Activated effector memory CD4-positive, alpha-beta T cell treated with Interleukin-2 at 50 U/mL for 16 hours (primary cell): Measurements from ENCODE around the gene ENO4.

Source experiments
- DNase-seq: peaks from one replicate; pipeline ENCODE4 v3.0.0-alpha.2; 2020

Gene ENO4

DNA sequence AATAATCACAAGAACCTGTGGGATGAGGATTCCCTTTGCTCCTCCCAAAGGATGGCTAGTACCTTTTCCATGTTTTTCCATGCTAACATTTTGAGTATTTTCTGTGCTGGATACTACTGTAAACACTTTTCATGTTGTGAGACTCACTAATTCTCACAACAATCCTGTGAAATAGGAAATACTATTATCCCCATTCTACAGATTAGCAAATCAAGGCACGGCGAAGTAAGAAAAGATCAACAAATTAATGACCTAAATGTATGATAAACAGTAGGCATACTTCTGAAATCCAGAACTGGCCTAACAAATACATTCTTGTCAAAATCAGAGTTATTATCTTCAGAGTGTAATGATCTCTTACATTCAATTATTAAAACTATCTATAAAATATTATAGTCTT is 69.3 kb downstream of the ENO4 start:
- no peak for DNase-seq

DNA sequence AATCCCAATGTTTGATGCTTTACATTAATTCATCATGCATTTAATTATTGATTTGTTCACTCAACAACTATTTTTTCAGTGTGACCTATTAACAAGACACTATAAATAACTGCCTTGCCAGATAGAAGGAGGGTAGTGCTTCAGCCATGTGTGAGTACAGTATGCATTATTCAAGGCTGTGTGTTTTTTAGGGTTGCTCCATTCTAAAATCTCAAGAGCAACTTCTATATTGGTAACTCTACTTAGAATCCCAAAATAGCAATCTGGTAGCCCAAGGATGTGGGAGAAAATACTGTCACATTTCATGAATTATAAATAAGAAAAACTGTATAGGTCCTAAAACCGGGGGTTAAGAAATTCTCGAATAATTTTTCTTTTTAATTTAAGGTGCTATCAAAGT is 69.9 kb downstream of the ENO4 start:
- no peak for DNase-seq

DNA sequence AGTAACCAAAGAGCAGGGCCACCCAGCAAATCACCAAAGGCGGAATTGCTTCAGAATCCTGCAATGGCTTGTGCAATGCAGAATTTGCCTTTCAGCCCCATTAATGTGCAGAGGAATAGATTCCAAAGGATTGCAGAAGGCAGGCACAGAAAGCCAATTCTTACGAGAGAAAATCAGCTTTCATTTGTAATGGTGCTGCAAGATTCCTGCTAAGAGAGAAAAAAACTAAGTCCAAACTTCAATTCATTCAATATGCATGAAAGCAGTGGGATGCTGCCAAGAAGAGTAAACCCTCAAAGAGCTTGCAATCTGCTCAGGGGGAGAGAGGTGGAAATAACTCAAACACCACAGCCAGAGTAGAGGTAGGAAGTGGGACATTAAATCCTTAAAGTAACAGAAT is 70.4 kb downstream of the ENO4 start:
- no peak for DNase-seq

DNA sequence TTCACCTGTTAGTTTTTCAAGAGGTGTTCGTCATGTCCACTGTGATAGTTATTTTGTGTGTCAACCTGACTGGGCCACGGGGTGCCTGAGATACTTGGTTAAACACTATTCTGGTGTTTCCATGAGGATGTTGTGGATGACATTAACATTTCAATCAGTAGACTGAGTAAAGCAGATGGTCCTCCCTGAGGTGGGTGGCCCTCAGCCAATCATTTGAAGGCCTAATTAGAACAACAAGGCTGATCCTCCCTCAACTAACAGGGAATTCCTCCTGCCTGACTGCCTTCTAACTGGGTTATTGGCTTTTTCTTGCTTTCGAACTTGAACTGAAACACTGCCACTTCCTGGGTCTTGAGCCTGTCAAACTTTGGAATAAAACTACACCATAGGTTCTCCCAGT is 75.8 kb downstream of the ENO4 start:
- DNase-seq: no peak

DNA sequence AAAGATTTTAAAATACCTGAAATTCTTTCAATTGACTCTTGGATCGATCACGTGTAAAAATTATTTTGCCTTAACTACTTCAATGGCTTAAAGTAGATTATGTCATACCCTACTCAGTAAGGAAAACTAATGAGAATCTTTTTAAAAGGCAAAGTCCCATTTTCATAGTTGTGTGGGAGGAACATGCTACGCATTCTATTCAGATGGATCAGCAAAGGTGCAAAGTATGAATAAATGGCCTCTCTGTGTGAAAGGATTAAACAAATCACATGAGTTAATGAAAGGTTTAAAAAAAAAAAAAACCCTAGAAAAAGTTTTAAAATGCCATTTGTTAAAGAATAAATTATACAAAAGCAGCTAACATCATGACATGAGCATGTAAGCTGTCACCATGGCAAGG is 77.1 kb downstream of the ENO4 start:
- DNase-seq: no peak

DNA sequence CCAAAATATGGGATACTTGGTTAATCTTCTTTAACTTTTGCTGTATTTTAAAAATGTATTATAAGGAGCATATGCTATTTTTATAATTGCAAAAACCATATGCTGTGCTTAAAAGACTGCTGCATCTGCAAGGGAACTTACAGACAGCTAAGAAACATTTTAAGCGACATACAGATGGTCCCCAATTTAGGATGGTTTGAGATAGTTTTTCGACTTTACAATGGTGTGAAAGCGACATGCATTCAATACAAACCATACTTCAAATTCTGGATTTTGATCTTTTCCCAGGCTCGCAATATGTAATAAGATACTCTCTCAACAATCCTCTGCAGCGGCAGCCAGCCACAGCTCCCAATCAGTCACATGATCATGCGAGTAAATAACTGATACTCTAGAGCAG is 82.5 kb downstream of the ENO4 start:
- no peak for DNase-seq
